Measurements from ENCODE around the gene PPP1R36. TPM values are rescaled to one million over a fixed set of nuclear protein-coding genes. Genes with fewer than 3 reads are reported as not detected.

PPP1R36 gene
- total and polyA plus RNA-seq, 2 of the 4 experiments (the other 2 are of a cell fraction): 0.15 to 0.54 TPM

- Histone ChIP-seq H2BK20ac (ENCODE audit: low read depth, low read length) (no peak overlapping the region), H2AK9ac (replicated peaks; ENCODE audit: low read depth, low read length, poor library complexity) (no peak overlapping the region), H3K14ac (replicated peaks; ENCODE audit: low read depth, low read length) (no peak overlapping the region), H2AFZ (replicated peaks; ENCODE audit: low read length, poor library complexity) (no peak overlapping the region), H3K23ac (ENCODE audit: low read depth, low read length) (no peak overlapping the region), H3K9me3 (ENCODE audit: control insufficient read depth, insufficient read depth, low read length) (no peaks in the 10 kb centered on the region), H2BK5ac (ENCODE audit: low read depth, low read length, poor library complexity, severe bottlenecking) (no peak overlapping the region), H3K56ac (ENCODE audit: extremely low read depth, insufficient read depth, low read length) (no peak overlapping the region), H2BK120ac (ENCODE audit: low read depth, low read length) (no peak overlapping the region), H2AK5ac (ENCODE audit: low read depth, low read length) (no peak overlapping the region), H3K27me3 (ENCODE audit: control insufficient read depth, insufficient read depth, low read length) (no peaks in the 10 kb centered on the region), H3K4me1 (ENCODE audit: control insufficient read depth, insufficient read depth, low read length) (no peaks in the 10 kb centered on the region), H4K8ac (ENCODE audit: low read depth in 2 of 2, low read length in 2 of 2) (no peak overlapping the region), H4K91ac (ENCODE audit: insufficient read depth, low read depth, low read length) (no peak overlapping the region), H3K36me3 (ENCODE audit: control insufficient read depth, insufficient read depth, low read length) (no peaks in the 10 kb centered on the region), H3K9ac (ENCODE audit: low read depth, low read length) (no peak overlapping the region), H3K4me2 (ENCODE audit: low read depth, low read length) (no peak overlapping the region), H3K4me3 (ENCODE audit: insufficient read depth, low read depth, low read length) (no peak overlapping the region), H3K4ac (ENCODE audit: low read depth, low read length) (no peak overlapping the region), H3K79me1 (ENCODE audit: low read depth in 1 of 2, low read length in 2 of 2) (no peaks in the 10 kb centered on the region), H3K9me1 (ENCODE audit: insufficient read depth, low read length) (no peaks in the 10 kb centered on the region), H3K27ac (ENCODE audit: insufficient read depth, low read length) (no peak overlapping the region), H2BK15ac (ENCODE audit: low read depth, low read length) (no peak overlapping the region), H4K20me1 (ENCODE audit: insufficient read depth, low read length) (no peaks in the 10 kb centered on the region), H4K5ac (ENCODE audit: low read depth, low read length) (no peak overlapping the region), H3K18ac (ENCODE audit: low read depth, low read length) (no peak overlapping the region)
- CTCF ChIA-PET: no interaction called here
- intact Hi-C loops (cut with micrococcal nuclease) (no loop called here), dilution Hi-C loops (cut with HindIII; ENCODE audit: low sequenced_read_pairs, unreplicated experiment) (no loop called here), in situ Hi-C loops (cut with MboI; ENCODE audit: low sequenced_read_pairs) (no loop called here)
- POLR2A ChIA-PET (ENCODE audit: unreplicated experiment): no interaction called here
- BruUV-seq (replicated peaks): no TSS peak
- WGBS, 2 experiments (ENCODE audit: extremely low coverage in 2 of 2, insufficient read length in 1 of 2): 73% methylated on average over 2 of the region's 4 CpGs; no CpG with 5 or more reads in 1 of the 2 experiments
- DNase-seq (no peak), ATAC-seq (ENCODE audit: low read depth) (no peak)
- no peak for TF ChIP-seq FOS (IDR thresholded peaks at IDR 0.05; ENCODE audit: low read depth, low read length)
- TF ChIP-seq, protein P1, sequence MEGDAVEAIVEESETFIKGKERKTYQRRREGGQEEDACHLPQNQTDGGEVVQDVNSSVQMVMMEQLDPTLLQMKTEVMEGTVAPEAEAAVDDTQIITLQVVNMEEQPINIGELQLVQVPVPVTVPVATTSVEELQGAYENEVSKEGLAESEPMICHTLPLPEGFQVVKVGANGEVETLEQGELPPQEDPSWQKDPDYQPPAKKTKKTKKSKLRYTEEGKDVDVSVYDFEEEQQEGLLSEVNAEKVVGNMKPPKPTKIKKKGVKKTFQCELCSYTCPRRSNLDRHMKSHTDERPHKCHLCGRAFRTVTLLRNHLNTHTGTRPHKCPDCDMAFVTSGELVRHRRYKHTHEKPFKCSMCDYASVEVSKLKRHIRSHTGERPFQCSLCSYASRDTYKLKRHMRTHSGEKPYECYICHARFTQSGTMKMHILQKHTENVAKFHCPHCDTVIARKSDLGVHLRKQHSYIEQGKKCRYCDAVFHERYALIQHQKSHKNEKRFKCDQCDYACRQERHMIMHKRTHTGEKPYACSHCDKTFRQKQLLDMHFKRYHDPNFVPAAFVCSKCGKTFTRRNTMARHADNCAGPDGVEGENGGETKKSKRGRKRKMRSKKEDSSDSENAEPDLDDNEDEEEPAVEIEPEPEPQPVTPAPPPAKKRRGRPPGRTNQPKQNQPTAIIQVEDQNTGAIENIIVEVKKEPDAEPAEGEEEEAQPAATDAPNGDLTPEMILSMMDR (conservative IDR thresholded peaks at IDR 0.05; ENCODE audit: low read depth, low read length): no peak
- no peak for TF ChIP-seq RFX5 (IDR thresholded peaks at IDR 0.05; ENCODE audit: low read depth, low read length)
- no peak for TF ChIP-seq RCOR1 (IDR thresholded peaks at IDR 0.05; ENCODE audit: insufficient replicate concordance, low read length)
- no peak for TF ChIP-seq BHLHE40 (IDR thresholded peaks at IDR 0.05; ENCODE audit: low read depth, low read length)
- TF ChIP-seq, protein P2, sequence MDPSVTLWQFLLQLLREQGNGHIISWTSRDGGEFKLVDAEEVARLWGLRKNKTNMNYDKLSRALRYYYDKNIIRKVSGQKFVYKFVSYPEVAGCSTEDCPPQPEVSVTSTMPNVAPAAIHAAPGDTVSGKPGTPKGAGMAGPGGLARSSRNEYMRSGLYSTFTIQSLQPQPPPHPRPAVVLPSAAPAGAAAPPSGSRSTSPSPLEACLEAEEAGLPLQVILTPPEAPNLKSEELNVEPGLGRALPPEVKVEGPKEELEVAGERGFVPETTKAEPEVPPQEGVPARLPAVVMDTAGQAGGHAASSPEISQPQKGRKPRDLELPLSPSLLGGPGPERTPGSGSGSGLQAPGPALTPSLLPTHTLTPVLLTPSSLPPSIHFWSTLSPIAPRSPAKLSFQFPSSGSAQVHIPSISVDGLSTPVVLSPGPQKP (IDR thresholded peaks at IDR 0.05; ENCODE audit: borderline replicate concordance, low read depth, low read length): no peak
- TF ChIP-seq CEBPB (IDR thresholded peaks at IDR 0.05; ENCODE audit: low read depth, low read length): no peak
- TF ChIP-seq MAFK (IDR thresholded peaks at IDR 0.05; ENCODE audit: low read depth, low read length): no peak
- TF ChIP-seq POLR2A (IDR thresholded peaks at IDR 0.05; ENCODE audit: low read depth, low read length): no peak
- TF ChIP-seq, protein P3, sequence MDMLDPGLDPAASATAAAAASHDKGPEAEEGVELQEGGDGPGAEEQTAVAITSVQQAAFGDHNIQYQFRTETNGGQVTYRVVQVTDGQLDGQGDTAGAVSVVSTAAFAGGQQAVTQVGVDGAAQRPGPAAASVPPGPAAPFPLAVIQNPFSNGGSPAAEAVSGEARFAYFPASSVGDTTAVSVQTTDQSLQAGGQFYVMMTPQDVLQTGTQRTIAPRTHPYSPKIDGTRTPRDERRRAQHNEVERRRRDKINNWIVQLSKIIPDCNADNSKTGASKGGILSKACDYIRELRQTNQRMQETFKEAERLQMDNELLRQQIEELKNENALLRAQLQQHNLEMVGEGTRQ (IDR thresholded peaks at IDR 0.05; ENCODE audit: low read depth, low read length): no peak
- TF ChIP-seq MAZ (IDR thresholded peaks at IDR 0.05; ENCODE audit: borderline replicate concordance, low read depth, low read length): no peak
- TF ChIP-seq MXI1 (IDR thresholded peaks at IDR 0.05; ENCODE audit: borderline replicate concordance, low read depth, low read length): no peak
- TF ChIP-seq CHD1 (IDR thresholded peaks at IDR 0.05; ENCODE audit: low read depth, low read length): no peak
- TF ChIP-seq SMC3 (IDR thresholded peaks at IDR 0.05; ENCODE audit: low read depth, low read length): no peak
- TF ChIP-seq NFE2L2 (IDR thresholded peaks at IDR 0.05; ENCODE audit: low read depth, low read length): no peak
- TF ChIP-seq RAD21 (IDR thresholded peaks at IDR 0.05; ENCODE audit: low read length): no peak
Measured at GRCh38 chr14:64598404-64598803, 48.6 kb downstream of the PPP1R36 start.
